GM18508 (cell line): ENCODE measurements around the gene CNGB1.
"Not testable (repeated sequence)": the region's sequence is repeated elsewhere in the genome, so short reads cannot be mapped to it uniquely, and the experiment has no call there.

Source experiments
- ATAC-seq: cut with Tn5 transposase; IDR thresholded peaks from one replicate; pipeline ENCODE4 v1.9.1; 2021; ENCODE audit warnings: moderate number of reproducible peaks; ENCODE audit not compliant: insufficient read depth, unreplicated experiment

CNGB1 gene

DNA sequence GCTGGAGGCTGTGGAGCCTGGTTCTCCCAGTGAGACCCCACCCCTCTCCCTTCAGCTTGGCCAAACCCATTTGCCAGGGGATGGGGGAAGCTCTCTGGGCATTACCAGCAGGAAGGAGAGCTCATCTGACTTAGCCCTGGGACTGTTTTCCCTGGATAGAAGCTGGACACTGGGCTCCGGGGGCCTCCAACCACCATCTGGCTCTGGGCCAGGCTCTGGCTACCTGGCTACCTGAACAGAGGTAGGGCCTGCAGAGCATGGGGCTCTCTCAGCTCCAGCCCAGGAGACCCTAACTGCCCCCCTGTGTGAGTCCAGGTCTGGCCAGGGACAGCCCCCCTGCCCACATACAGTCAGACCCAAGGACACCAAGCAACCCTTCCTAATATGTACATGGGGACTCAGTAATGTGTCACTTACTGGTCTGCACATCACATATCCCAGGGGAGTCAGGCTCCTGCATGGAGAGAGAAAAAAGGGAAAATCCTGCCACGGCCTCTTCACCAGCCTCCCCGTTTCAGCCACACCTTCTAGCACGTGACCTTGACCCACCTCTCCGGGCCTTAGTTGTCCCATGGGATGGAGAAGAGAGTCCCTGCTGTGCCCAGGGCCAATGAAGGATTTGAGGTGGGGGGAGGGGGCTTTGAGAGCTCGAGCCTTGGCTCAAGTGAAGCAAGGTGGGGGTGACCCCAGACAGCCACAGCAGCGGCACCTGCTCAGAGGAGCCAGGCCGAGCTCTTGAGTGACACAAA lies 13.8 kb downstream of the CNGB1 start:
- no peak for ATAC-seq

DNA sequence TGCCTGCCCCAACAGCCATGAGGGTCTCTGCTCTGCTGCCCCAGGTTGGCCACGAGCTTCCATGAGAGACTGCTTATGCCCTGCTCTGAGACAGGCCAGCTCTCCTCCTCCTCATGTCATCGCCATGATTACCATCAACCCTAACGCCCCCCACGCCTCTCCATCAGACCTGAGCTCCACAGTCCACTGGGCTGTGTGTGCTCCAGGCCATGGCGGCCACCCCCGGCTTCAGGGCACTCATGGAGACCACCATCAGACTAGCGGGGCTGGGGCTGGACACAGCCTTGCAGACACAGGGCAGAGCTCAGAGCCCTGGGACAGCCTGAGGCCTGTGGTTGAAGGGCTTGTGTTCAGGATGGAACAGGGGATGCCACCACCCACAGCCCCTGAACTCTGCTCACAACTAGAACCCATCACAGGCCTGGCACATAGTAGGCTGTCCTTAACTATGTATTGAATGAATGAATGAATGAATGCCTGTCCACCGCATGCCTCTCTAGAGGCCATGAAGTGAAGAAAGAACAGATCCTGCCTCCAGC lies 14.6 kb downstream of the CNGB1 start:
- ATAC-seq: no peak

DNA sequence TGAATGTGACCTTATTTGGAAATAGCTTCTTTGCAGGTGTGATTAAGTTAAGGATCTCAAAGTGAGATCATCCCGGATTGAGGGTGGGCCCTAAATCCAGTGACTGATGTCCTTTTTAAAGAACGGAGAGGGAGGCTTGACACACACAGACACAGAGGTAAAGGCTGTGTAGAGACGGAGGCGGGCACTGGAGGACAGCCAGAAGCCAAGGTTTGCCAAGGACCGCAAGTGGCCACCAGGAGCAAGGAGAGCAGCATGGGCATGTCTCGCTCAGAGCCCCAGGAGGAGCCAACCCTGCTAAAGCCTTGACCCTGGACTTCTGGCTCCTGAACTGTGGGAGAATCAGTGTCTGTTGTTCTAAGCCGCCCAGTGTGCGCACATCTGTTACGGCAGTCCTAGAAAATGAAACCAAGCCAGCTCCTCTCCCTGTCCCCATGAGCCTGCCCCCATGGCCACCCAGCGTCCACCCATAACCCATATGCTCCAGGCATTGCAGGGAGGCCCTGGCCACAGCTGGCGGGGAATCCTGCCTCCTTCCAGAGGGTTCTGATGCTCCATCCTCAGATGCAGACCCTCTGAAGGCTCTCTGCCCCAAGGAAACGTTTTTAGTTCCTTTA lies 15.2 kb downstream of the CNGB1 start:
- ATAC-seq: no peak

DNA sequence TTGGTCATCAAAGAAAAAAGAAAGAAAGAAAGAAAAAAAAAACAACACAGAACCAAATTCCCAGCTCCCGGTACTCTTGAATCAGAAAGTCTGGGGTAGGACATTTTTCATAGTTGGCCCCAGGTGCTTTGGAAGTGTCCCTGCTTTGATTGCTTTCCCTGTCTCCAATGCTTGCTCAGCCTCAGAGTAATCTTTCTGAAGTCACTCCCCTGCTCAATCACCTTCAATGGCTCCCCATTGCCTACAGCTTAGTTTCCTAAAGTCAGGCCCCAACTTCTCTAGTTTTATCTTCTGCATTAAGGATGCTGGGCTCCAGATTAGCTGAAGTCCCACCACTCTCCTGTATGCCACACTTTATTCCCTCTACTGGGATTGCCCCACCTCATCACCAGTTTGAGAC lies 17.1 kb downstream of the CNGB1 start:
- ATAC-seq: no peak

- ATAC-seq: no peak
These were observed 18.0 kb downstream of the CNGB1 start for GRCh38 chr16:57952909-57953308.

DNA sequence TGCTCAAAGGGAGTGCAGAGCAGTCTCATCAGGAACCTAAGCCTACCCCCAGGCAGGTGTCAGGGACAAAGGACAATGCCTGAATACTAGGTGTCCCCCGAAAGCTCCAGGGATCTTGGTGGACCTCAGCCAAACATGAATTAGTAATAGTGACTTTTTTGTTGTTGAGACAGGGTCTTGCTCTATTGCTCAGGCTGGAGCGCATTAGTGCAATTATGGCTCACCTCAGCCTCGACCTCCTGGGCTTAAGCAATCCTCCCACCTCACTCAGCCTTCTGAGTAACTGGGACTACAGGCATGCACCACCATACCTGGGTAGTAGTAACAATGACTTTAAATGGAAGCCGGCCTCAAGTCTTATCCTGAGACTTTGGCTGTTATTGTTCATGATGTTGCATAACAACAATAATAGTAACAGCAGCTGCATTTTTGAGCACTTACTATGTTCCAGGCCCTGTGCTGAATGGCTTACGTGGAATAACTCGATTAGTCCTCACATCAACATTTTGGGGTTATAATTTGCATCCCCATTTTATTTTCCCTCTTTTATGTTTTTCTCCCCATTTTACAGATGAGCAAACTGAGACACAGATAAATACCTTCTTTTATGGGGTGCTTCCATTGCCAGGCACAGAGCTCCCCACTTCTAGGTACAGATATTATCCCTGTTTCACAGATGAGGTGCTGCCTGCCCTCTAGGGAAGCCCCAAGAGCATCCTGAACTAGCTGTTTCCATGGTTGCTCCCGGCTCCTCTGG lies 19.5 kb downstream of the CNGB1 start:
- ATAC-seq: no peak

GRCh38 chr16:57950382-57950781 lies 20.5 kb downstream of the CNGB1 start:
- no peak for ATAC-seq

GRCh38 chr16:57949595-57950238 lies 21.2 kb downstream of the CNGB1 start:
- no peak for ATAC-seq

- ATAC-seq: no peak
These were observed 21.9 kb downstream of the CNGB1 start for GRCh38 chr16:57949013-57949412.

- no peak for ATAC-seq
These were observed 22.9 kb downstream of the CNGB1 start for GRCh38 chr16:57948027-57948426.

GRCh38 chr16:57947261-57947660 lies 23.7 kb downstream of the CNGB1 start:
- no peak for ATAC-seq

DNA sequence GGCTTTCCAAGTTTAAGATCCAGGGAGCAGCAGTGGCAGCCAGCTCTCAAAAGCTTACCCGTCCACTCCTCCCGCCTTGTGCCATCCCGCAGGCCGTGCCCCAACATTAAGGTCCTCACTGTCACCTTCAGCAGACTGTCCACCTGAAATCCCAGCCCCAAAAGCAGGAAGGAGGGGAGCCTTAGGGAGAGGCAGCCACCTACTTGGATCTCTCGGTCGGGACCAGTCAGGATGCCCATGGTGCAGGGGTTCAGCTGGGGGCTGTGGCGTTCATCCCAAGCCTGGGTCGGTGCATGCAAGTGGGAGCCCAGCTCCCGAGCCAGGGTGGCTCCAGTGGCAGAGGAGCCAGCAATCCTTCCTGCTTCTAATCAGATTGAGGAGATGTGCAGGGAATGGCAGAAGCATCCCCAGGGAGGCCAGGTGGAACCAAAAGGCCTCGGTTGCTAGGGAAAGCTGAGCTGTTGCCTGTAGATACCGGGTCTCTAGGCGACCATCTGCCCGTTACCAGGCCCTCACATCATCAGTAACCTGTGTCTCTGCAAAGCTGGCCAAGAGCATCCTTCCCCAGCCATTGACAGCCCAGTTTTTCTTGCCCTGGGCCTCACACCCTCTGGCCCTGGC lies 24.6 kb downstream of the CNGB1 start:
- no peak for ATAC-seq

DNA sequence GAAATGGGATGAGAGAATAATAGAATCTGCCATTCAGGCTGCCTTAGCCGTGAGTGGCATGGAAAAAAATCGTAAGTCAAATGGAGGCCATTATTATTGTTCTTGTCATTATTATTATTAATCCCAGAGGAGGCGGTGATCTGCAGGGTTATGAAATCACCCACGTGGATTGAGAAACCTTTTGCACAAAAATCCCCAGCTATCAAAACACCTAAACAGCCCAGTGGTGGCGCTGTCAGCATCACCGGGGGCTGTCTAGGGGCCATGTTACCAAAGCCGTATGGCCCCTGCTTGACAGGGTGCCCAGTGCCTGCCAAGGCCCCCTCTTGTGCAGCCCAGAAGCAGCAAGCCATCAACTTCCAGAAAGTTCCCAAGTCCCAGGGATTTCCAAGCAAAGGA lies 25.2 kb downstream of the CNGB1 start:
- ATAC-seq: no peak

- ATAC-seq: no peak
These were observed 25.8 kb downstream of the CNGB1 start for GRCh38 chr16:57944970-57945739.

DNA sequence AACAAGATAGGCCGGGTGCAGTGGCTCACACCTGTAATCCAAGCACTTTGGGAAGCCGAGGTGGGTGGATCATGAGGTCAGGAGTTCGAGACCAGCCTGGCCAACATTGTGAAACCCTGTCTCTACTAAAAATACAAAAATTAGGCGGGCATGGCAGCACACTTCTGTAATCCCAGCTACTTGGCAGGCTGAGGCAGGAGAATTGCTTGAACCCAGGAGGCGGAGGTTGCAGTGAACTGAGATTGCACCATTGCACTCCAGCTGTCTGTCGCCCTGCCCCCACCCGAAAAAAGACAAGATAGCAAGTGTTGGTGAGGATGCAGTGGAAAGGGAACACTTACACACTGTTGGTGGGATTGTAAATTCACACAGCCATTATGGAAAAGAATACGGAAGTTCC lies 27.5 kb downstream of the CNGB1 start:
- ATAC-seq: not testable (repeated sequence)

DNA sequence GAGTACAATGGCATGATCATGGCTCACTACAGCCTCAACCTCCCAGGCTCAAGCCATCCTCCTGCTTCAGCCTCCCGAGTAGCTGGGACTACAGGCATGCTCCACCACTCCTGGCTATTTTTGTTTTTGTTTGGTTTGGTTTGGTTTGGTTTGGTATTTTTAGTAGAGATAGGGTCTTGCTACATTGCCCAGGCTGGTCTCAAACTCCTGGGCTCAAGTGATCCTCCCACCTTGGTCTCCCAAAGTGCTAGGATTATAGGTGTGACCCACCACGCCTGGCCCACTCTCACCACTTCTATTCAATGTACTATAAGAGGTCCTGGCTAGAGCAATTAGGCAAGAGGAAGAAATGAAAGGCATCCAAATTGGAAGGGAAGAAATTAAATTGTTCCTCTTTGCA lies 29.0 kb downstream of the CNGB1 start:
- not testable (repeated sequence) for ATAC-seq

DNA sequence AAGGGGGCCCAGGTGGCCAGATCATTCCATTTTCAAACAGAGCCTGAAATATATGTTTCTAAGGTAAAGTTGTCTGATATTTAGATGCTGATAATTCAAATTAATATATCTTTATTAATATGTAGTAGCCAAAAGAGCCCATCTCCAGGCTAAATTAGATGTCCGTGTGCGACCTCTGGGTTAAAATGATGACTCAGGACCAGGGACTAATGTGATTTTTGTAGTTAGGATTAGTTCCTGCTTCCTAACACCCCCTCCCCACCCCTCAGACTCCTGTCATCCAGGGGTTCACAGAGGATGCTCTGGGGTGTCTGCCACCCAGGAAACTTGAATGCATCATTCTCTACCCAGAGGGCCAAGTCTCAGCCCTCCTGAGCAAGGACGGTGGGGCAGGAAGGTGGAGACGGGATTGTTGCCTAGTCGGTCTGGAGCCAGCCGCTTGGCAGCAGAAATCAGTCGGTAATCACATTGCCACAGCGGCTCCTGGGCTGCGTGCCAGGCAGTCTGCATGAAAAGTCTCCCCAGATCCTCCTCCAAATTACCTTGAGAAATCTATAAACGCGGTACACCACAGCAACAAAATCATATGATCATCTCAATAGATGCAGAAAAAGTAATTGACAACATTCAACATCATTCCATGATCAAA lies 29.8 kb downstream of the CNGB1 start:
- ATAC-seq: no peak

- no peak for ATAC-seq
These were observed 30.5 kb downstream of the CNGB1 start for GRCh38 chr16:57940382-57940966.

- ATAC-seq: no peak
These were observed 31.1 kb downstream of the CNGB1 start for GRCh38 chr16:57939872-57940224.
